HG03135 (cell line): ENCODE data around the gene KRTAP5-2.

ENCODE experiments used
- ATAC-seq: cut with Tn5 transposase; IDR thresholded peaks from one replicate; pipeline ENCODE4 v1.9.1; 2021; ENCODE audit warnings: mild to moderate bottlenecking, moderate library complexity; ENCODE audit not compliant: unreplicated experiment

KRTAP5-2 gene

DNA sequence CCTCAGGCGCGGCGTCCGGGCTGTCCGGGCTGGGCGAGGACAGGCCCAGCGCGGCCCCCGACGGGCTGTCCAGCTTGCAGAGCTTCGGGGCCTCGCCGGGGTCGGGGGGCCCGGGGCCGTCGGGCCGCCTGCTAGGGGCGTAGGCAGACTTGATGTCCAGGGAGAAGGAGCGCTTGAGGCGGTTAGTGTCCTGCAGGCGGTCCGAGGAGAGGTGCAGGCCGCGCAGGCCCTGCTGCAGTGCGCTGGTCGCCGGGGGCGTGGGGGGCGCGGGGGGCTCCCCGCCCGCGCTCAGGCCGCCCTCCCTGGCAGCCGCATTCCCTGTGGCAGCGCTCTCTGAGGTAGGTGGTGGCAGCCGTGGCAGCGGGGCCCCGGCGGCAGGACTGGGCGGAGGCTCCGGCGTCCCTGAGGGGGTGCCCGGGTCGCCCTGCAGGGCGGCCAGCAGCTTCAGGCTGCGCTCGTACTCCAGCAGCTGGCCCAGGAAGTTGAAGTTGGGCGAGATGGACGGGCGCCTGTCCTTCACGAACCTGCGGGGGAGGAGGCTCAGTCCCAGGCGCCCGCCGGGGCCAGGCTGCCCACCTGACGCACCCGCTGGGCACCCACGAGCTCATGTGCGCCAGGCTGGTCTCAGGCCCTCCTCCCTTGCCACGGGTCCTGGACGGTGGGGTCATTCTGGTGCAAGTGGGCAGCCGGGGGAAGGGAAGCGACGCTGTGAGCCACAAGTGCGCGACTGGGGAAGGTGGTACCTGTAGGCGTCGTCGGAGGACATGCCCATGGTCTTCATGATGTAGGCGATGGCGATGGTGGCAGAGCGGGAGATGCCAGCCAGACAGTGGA lies 40.8 kb downstream of the KRTAP5-2 start:
- ATAC-seq = no peak

DNA sequence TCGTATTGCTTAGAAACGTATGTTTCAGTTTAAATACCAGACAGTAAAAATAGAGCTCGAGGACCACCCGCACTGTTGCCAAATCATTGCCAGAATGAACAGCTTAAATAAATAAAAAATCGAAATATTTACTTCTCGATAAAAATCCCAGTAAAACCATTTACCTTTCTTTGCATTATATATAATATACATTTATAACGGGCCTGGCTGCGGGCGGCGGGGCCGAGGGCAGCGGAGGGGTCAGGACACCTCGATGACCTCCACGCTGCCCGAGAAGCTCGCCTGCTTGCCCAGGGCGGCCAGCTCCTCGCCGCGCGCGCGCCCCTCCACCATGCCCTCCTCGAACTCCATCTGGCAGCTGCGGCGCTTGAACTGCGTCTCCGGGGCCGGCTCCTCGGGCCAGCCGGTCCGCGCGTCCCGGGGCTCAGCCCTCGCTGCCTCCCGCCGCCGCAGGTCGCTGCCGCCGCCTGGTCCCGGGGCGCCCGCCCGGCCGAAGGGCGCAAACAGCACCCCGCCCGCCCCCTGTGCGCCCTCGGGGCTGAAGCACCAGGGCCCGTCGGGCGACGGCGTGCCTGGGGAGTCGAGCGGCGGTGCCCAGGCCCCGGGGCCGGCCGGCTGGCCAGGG lies 41.7 kb downstream of the KRTAP5-2 start:
- ATAC-seq = no peak

DNA sequence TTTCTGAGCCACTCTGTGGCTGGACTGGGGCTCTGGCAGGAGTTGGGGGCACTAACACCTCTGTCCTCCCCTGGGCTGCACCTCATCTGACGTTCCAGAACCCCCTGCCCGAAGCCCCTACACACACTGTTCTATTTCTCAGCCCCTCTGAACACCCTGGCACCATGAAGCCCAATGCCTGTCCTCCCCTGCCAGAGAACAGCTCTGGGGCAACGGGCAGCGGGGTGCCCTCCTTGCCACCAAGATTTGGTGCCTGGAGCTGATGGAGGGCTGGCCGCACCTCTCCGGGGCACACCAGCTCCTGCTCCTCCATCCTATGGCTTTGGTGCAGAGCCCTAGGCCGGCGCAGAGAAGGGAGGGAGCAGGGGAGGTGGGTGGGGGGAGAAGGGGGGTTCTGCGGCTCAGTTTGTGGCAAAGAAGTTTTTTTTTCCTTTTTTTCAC lies 42.4 kb downstream of the KRTAP5-2 start:
- ATAC-seq = no peak

DNA sequence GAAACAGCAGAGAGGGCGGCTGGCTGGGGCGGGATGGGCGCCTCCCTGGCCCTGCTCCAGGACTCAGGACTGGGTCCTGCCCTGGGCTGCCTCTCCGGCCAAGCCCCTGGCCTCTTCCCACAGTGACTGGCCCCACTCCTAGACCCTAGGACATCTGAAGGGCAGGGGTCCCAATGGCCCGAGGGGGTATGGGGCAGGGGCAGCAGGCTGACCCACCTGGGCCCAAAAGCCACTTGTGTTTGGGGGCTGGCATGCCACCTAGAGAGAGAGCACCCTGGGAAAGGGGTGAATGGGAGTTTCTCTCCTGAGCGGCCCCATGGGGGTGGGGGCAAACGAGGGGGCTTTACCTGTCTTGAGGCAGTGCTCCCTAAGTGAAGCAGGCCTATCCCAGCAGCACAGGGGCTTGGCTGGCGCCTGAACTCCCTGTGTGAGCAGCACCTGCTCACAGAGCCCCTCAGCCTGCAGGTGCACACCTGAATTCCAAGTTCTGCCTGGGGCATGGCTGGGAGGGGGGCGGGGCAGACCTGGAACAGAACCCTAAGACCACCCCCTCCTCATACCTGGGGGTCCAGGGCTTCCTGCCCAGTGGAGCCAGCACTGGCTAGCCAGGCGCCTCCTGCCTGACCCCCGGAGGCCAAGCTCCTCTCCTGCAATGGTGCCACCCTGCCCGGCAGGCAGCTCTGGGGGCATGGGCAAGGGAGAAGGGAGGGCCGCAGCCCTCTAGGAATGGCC lies 42.9 kb downstream of the KRTAP5-2 start:
- ATAC-seq = no peak

DNA sequence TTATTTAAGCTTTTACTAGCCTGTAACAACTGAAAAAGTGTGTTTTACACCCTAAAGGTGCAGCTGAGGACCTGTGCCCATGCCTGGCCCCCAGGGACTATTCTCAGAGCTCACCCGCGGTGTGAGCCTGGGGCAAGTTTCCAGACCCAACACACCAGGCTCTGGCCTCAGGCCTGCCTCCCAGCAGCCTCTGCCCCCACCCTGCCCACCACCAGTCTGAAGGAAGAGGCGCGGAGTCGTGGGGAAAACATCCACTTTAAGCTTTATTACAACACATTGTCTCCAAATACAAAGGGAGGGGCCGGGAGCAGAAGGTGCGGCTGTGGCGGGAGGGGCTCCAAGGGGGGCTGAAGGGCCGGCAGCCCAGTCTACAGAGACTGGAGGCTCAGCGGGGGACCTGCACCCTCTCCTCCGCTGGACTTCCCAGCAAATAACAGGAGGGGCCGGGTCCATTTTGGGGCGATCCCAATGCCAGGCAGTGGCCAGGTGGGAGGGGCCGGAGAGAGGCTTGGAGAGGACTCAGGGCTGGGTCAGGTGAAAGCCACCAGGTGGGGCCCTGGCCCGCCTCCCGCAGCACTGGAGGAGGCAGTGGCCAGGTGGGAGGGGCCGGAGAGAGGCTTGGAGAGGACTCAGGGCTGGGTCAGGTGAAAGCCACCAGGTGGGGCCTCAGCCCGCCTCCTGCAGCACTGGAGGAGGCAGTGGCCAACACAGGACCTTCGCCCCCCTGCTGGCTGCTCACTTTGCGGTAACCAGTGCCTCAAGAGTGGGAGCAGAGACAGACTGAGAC lies 44.1 kb downstream of the KRTAP5-2 start:
- ATAC-seq = no peak

DNA sequence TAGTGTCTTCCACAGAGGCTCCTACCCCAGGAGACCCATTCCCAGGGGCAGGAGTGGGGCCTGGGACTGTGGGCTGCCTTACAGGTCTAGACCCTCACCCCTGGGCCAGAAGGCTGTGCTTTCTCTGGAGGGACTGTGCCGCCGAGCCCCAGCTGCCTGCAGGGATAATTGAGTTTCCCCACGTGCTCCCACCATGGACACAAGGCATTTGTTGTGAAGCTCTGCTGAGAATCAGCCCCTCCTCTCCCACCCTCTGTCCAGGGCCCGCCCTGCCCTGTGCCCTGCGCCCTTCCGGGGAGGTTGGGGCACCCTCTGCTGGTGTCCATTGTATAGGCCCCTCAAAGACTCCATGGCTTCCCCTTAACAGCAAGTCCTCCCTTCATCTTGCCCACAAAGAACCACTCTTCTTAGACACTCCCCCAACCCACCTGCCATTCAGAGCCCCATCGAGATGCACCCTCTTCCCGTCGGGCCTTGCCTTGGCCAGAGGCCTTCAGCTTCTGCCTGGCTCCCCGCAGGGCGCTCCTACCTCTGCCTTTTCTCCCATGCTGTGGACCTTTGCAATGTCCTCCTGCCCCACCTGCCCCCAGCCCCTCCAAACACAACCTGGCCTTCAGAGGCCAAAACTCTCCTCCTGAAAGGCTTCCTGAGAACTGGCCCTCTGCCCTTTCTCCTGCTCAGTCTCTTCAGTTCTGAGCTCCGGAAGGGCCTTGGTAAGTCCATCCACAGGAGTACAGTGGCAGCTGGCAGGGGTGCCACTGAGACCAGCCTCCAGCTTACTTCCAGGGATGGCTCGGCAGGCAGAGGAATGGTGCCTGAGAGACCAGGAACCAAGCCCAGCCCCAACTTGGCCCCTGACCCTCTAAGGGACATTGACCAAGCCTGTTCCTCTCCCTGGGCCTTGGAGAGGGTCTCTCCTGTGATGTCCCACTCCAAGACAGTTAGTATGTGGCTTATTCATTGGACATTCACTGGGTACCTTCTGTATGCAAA lies 48.5 kb downstream of the KRTAP5-2 start:
- no peak for ATAC-seq

DNA sequence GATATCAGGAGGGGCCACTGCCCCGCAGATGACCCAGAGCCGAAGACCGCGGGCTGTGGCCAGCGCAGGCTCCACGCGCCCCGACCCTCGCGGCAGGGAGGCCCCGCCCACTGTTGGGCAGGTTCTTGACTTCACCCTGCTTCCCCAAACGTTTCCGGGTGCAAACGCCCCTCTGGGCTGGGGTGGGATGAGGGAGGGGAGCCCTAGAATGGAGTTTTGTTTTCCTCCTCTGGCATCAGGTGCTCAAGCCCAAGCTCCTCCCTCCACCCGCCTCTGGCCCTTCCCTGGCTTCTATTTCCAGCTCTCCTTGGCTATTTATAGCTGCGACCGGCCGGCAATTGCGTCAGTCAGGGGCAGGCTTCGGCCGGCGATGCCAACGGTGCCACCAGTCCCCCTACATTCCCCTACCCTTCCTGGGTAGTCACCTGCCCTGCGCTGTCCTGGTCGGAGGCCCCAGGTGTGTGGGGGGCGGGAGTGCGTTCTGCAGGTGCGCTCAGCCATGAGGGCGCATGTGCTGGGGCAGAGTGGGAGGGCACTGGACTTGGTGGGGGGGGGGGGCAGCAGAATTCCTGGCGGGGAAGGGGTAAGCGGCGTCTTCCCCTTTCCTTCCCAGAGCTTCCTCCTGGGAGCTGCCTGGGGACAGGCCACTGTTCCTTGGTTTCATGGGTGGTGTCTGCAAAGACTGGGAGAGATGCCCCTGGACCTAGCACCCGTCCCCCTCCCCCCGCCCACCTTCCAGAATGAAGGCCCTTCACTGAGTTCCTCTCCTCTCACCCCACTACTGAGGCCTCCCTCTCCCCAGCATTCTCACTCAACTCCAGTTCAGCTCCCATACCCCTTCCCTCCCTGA lies 49.6 kb downstream of the KRTAP5-2 start:
- ATAC-seq = no peak

DNA sequence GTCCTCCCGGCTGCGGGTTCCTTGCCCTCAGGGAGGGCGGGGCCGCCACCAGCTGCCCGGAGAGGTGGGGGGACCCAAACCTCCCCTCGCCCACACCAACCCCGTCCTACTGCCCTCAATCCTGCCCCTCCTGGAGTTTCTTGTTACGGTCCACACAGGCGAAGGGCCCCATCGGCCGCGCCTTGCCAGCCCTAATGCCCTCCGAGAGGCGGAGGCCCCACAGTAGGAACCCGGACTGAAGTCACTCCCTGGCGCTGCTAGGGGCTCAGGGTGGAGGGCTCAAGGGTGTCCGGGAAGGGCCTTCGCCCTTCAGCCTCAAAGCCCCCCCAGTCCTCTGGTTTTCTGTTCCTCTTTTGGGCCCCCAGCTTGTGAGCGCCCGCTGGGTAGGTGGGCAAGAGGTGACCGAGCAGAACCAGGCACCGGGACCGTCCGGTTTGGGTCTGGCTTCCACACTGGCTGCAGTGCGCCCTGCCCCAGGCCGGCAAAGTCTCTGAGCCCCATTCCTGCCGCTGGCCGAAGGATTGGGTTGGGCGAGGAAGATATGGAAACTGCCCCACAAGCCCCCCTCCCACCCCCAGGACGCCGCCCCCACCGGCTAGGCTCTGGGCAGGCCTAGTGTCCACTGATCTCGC lies 50.5 kb downstream of the KRTAP5-2 start:
- no peak for ATAC-seq
